RWPE1 (cell line): ENCODE results near the gene KIRREL3.

ENCODE experiments used
- CTCF ChIA-PET: fragments of 350-600 bp; sonication (Branson Sonifier 250); formaldehyde crosslinking; extraction: SDS; loops from one replicate; lab custom pipeline; 2021; lab: Yijun Ruan, JAX
- POLR2A ChIA-PET: fragments of 400-600 bp; formaldehyde crosslinking; extraction: SDS; loops from one replicate; lab custom pipeline; 2020; ENCODE audit warnings: antibody characterized with exemption; ENCODE audit not compliant: low non-redundant PET; lab: Yijun Ruan, JAX
- DNase-seq: peaks from one replicate; pipeline ENCODE4 v3.0.0; 2012; ENCODE audit warnings: low spot score
- H3K27ac ChIP-seq: fragments of 450-650 bp; 2 replicates; pipeline ENCODE4 v1.5.1; 2017
- TF ChIP-seq, protein P1 (sequence below): fragments of 450-650 bp; conservative IDR thresholded peaks from 2 replicates; pipeline ENCODE4 v1.5.1; 2017; ENCODE audit warnings: low read depth, mild to moderate bottlenecking

KIRREL3 gene

DNA sequence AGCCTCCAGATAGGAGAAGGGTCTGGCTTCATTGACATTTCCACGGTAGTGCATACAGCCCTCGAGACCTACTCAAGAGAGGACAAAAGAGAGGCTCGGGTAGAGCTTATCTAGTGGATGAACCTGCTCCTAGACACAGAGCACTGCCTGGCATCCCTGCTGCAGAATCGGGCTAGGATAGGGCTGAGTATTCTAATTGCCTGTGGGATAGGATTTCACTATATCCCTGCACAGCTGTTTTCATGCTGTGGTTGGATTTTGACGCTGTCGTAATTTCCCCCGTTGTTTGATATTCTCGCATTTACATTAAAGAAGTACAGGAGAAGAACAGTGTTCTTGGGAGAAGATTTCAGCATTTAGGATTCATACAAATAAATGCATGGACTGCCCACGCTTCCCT lies 107.8 kb downstream of the KIRREL3 start:
- H3K27ac ChIP-seq: no peak overlapping the region
- CTCF ChIA-PET: no interaction called here
- no peak for DNase-seq
- TF ChIP-seq, protein P1, sequence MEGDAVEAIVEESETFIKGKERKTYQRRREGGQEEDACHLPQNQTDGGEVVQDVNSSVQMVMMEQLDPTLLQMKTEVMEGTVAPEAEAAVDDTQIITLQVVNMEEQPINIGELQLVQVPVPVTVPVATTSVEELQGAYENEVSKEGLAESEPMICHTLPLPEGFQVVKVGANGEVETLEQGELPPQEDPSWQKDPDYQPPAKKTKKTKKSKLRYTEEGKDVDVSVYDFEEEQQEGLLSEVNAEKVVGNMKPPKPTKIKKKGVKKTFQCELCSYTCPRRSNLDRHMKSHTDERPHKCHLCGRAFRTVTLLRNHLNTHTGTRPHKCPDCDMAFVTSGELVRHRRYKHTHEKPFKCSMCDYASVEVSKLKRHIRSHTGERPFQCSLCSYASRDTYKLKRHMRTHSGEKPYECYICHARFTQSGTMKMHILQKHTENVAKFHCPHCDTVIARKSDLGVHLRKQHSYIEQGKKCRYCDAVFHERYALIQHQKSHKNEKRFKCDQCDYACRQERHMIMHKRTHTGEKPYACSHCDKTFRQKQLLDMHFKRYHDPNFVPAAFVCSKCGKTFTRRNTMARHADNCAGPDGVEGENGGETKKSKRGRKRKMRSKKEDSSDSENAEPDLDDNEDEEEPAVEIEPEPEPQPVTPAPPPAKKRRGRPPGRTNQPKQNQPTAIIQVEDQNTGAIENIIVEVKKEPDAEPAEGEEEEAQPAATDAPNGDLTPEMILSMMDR: no peak
- POLR2A ChIA-PET: no interaction called here

DNA sequence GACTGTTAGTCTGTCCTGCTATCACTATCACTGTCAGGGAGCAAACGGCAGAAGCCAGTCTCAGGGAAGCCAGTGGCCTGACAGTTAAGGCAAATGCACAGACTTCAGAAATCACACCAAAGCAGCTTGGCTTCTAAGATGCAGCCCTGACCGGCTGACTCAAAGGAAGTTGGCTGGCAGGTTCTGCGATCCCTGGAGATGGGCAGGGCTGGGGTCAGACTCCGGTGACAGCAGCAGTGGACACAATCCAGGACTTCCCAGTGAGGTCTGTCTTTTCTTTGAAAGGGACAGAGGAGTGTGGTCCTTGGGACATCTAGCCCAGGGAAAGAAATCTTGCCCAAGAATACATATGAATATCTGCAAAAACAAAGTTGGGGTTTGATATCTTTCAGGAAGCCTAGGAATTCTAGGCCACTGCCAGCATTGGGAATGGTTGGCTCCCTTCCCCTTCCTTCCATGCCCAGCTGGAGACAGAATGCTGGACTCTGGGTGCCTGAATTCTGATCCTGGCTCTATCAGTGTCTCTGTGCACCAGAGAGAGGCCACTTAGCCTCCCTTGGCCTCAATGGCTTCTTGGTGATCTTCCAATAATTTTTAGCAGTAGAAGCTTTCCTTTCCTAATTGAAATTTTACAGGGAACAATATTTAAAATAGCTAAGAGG lies 108.9 kb downstream of the KIRREL3 start:
- CTCF ChIA-PET: no interaction called here
- no peak overlapping the region for H3K27ac ChIP-seq
- TF ChIP-seq, protein P1: no peak
- no peak for DNase-seq
- POLR2A ChIA-PET: no interaction called here

DNA sequence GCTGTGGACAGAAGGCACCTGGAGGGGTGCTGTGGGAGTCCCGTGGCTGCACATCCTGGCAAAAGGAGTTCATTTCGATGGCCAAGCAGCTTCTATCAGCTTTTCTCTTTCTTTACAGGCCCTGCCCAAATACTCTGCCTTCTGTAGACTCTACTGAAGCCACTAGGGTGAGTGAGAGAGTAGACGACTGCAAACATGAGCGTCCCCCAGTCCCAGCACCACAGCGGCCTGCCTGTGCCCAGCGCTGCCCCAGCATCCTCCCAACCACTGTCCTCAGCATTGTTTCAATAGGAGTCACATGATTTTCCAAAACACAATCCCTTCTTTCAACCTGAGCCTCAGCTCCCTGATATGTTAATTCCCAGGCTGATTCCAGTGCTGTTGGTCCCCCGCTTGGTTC lies 110.0 kb downstream of the KIRREL3 start:
- TF ChIP-seq, protein P1: no peak
- no peak overlapping the region for H3K27ac ChIP-seq
- ChIA-PET CTCF (no interaction called here), POLR2A (no interaction called here)
- no peak for DNase-seq

DNA sequence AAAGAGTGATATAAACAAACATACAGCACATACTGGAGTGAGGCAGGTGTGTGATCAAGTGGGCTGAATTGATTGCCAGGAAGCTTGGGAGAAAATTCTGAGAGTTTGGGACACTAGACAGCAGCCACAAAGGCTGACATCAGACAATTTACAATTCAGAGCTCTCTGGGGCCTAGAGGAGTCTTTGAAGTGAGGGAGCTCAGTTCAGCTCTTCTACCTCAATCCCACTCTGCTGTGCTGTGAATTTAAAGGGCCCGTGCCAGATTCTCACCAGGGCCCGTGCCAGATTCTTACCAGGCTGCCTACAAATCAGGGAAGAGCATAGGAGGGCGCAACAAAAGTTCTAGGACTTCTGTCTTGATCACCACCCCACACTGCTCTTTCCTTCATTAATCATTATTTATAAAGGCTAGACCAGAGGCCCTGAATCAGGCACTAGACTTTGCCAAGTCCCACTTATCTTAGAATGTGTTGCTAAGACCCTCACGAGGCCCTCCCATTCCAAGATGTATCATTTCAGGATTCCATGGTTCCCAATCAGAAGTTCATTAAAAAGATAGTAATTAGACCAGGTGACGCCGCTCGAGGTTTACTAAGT lies 112.4 kb downstream of the KIRREL3 start:
- H3K27ac ChIP-seq: no peak overlapping the region
- ChIA-PET CTCF (no interaction called here), POLR2A (no interaction called here)
- TF ChIP-seq, protein P1: no peak
- no peak for DNase-seq

DNA sequence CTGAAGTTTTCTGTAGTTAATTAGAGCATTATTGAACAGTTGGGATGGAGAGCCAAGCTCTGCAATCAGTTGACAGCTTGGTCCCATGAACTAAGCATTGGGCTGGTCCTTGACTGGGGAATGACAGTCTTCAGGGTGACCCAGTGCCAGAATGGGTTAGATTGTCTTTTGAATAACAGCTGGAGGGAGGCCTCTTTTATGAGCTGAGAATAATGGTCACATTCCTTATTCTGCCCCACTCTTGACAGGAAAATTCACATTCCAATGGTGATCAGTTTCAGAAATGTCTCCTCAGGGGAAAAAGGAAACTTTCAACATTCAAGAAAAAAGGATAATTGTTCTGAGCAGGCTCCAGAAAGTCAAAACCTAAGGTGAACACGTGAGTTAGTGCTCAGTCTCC lies 113.9 kb downstream of the KIRREL3 start:
- ChIA-PET POLR2A (no interaction called here), CTCF (interaction anchor here (0.5 kb wide), 1 partner anchor 920 kb away, joined by 3 read pairs; no protein-coding TSS in a partner anchor)
- no peak for DNase-seq
- TF ChIP-seq, protein P1: no peak
- no peak overlapping the region for H3K27ac ChIP-seq

DNA sequence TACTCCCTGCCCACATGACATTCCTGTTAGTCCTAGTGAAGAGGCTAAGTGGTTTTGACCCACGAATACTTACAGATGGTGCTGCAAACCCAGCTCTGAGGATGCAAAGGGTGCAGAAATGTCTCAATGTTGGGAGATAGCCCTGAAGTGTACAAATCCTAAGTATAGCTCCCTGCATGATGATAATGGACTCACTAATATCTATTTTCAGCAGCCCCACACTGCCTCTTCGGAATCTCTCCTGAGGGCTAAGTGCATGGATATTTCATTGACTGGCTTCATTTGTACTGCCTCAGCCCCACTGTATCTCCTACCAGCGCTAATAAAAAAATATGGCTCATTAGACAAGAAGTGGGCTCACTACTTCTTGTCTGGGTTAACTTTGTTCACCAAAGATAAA lies 114.5 kb downstream of the KIRREL3 start:
- CTCF ChIA-PET: no interaction called here
- DNase-seq: no peak
- POLR2A ChIA-PET: no interaction called here
- TF ChIP-seq, protein P1: no peak
- no peak overlapping the region for H3K27ac ChIP-seq
